HG03342 (cell line): ENCODE results near the gene IGSF23.

Source experiments
- ATAC-seq: cut with Tn5 transposase; IDR thresholded peaks from one replicate; pipeline ENCODE4 v1.9.1; 2021; ENCODE audit warnings: mild to moderate bottlenecking, moderate library complexity; ENCODE audit not compliant: unreplicated experiment

Gene IGSF23

GRCh38 chr19:44613295-44614178 is at the start of gene IGSF23:
IGSF23 (plus strand) TSS chr19:44613563; CDS start chr19:44613646, 83 bp downstream.
- ATAC-seq: no peak

- ATAC-seq: no peak
Measured at GRCh38 chr19:44566984-44567383, 46.4 kb upstream of the IGSF23 start.

GRCh38 chr19:44567745-44568144 is 45.6 kb upstream of the IGSF23 start:
- ATAC-seq: no peak

GRCh38 chr19:44570603-44570983 is 42.8 kb upstream of the IGSF23 start:
- no peak for ATAC-seq

- no peak for ATAC-seq
Measured at GRCh38 chr19:44570984-44571684, 42.2 kb upstream of the IGSF23 start.

- ATAC-seq: no peak
Measured at GRCh38 chr19:44571830-44572580, 41.4 kb upstream of the IGSF23 start.

GRCh38 chr19:44572581-44572900 is 40.8 kb upstream of the IGSF23 start:
- ATAC-seq: no peak

GRCh38 chr19:44573183-44573582 is 40.2 kb upstream of the IGSF23 start:
- no peak for ATAC-seq

GRCh38 chr19:44573627-44574026 is 39.7 kb upstream of the IGSF23 start:
- no peak for ATAC-seq

GRCh38 chr19:44574186-44574950 is 39.0 kb upstream of the IGSF23 start:
- no peak for ATAC-seq

- ATAC-seq: no peak
Measured at GRCh38 chr19:44575116-44575700, 38.2 kb upstream of the IGSF23 start.

- ATAC-seq: no peak
Measured at GRCh38 chr19:44576843-44577565, 36.4 kb upstream of the IGSF23 start.

- ATAC-seq: no peak
Measured at GRCh38 chr19:44577566-44577874, 35.8 kb upstream of the IGSF23 start.

GRCh38 chr19:44579663-44580365 is 33.5 kb upstream of the IGSF23 start:
- no peak for ATAC-seq

GRCh38 chr19:44580366-44580895 is 32.9 kb upstream of the IGSF23 start:
- no peak for ATAC-seq

- ATAC-seq: no peak
Measured at GRCh38 chr19:44581288-44581687, 32.1 kb upstream of the IGSF23 start.

GRCh38 chr19:44582581-44583265 is 30.6 kb upstream of the IGSF23 start:
- ATAC-seq: no peak

- ATAC-seq: no peak
Measured at GRCh38 chr19:44585371-44586133, 27.8 kb upstream of the IGSF23 start.
